ENCODE data around the gene LRIT1.

GRCh38 chr10:84241185-84241790, at the start of gene LRIT1:
- TF ChIP-seq PHF8 (IDR thresholded peaks at IDR 0.05; ENCODE audit: borderline replicate concordance, low read depth) = no peak
- no peak for TF ChIP-seq CHD2 (IDR thresholded peaks at IDR 0.05; ENCODE audit: low read length, partially characterized antibody)
- TF ChIP-seq MAX (IDR thresholded peaks at IDR 0.05) = no peak
- no peak for TF ChIP-seq SMC3 (IDR thresholded peaks at IDR 0.05)
- TF ChIP-seq CBX8 (IDR thresholded peaks at IDR 0.05) = no peak
- TF ChIP-seq CTCF (IDR thresholded peaks at IDR 0.05) = no peak
- no peak for TF ChIP-seq RAD21 (conservative IDR thresholded peaks at IDR 0.05 in 1 of 2, IDR thresholded peaks at IDR 0.05 in 1 of 2)
- TF ChIP-seq POLR2A (IDR thresholded peaks at IDR 0.05; ENCODE audit: low read length) = no peak
- no peak for TF ChIP-seq REST (IDR thresholded peaks at IDR 0.05)
- TF ChIP-seq, protein P1, sequence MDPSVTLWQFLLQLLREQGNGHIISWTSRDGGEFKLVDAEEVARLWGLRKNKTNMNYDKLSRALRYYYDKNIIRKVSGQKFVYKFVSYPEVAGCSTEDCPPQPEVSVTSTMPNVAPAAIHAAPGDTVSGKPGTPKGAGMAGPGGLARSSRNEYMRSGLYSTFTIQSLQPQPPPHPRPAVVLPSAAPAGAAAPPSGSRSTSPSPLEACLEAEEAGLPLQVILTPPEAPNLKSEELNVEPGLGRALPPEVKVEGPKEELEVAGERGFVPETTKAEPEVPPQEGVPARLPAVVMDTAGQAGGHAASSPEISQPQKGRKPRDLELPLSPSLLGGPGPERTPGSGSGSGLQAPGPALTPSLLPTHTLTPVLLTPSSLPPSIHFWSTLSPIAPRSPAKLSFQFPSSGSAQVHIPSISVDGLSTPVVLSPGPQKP (IDR thresholded peaks at IDR 0.05; ENCODE audit: low read depth, low read length) = no peak
- no peak for TF ChIP-seq GATA3 (IDR thresholded peaks at IDR 0.05; ENCODE audit: borderline replicate concordance)
- TF ChIP-seq, protein P2, sequence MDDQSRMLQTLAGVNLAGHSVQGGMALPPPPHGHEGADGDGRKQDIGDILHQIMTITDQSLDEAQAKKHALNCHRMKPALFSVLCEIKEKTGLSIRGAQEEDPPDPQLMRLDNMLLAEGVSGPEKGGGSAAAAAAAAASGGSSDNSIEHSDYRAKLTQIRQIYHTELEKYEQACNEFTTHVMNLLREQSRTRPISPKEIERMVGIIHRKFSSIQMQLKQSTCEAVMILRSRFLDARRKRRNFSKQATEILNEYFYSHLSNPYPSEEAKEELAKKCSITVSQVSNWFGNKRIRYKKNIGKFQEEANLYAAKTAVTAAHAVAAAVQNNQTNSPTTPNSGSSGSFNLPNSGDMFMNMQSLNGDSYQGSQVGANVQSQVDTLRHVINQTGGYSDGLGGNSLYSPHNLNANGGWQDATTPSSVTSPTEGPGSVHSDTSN (IDR thresholded peaks at IDR 0.05) = no peak
- no peak for TF ChIP-seq ESRRA (IDR thresholded peaks at IDR 0.05; ENCODE audit: borderline replicate concordance, low read length)

All from A549 (cell line).